ENCODE measurements around the gene DENND2D. TPM values are rescaled to one million over a fixed set of nuclear protein-coding genes. Genes with fewer than 3 reads are reported as not detected.
"Not testable (repeated sequence)": the region's sequence is repeated elsewhere in the genome, so short reads cannot be mapped to it uniquely, and the experiment has no call there.

DENND2D gene
- total RNA-seq, 2 donors from 2014 or later = 8.6 to 10.6 TPM

DNA sequence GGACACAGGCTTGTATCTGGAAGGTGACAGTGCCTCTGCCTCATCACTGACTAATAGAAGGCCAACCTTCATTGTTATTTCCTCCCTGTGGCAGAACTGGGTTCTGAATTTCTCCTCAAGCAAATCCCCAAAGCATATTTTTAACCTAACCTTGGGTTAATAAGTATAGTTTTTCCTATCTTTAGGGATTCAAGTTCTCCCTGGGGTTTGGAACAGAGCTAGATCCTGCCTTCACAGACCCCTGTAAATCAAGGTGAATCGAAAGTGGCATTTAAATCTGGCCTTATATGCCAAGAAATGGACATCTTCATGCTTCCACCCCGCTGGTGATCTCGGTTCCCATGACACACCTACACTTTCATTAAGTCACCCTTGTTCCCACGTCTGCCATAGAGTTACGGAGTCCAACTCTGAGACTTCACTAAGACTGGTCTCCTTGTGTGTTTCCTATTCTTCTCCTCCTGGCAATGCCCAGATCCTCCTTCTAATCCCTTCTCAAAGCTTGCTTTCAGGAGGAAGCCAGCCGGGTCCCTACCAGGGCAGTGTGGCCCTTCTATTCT is 22.8 kb upstream of the DENND2D start:
- no peak for DNase-seq
- intact Hi-C loops (cut with DNase I) = loop anchor here in 1 of 2 donors (5.0 to 10.0 kb wide), 2 partner anchors 112 to 179 kb away; no protein-coding TSS in a partner anchor
- ATAC-seq = no peak

DNA sequence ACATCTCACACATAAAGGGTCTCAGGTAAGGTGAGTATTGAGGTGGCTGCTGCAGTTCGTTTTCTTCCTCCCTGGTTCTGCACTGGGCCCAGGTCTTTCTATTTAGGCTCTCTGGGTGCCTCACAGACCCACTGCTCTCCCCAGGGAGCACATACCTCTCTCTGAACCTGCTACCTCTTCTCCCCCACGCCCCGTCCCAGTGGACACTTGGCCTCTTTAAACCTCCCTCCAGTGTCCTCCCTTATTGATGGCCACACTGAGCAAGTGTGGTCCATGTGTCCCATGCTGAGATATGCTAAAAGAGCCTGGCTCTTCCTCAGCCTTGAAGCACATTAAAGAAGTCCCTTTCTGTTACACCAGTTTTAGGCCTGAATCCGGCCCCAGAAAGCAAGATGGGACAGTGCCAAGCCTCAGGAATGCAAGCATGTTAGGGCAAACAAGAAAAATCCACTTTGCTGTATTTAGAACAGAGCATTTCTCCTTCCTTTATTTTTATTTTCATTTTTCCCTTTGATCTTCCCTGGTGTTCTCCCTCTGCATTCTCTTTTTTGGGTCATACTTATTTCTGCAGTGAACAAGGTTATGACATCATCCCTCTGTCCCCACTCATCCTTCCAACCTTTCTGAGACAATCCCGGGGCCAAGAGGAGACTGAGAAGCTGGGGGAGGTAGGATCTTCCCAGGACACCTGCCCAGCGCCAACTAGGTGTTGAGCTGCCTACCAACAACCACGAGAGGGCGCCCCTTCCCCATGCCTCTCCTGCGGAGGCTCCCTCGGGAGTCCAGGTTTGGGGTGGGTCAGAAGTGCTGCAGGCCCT is 22.1 kb upstream of the DENND2D start:
- ATAC-seq (peak; percentile 78 to 87), DNase-seq (peak; percentile 81)
- intact Hi-C loops (cut with DNase I) = loop anchor here (1.0 to 10.0 kb wide), 3 partner anchors 112 to 180 kb away; no protein-coding TSS in a partner anchor

DNA sequence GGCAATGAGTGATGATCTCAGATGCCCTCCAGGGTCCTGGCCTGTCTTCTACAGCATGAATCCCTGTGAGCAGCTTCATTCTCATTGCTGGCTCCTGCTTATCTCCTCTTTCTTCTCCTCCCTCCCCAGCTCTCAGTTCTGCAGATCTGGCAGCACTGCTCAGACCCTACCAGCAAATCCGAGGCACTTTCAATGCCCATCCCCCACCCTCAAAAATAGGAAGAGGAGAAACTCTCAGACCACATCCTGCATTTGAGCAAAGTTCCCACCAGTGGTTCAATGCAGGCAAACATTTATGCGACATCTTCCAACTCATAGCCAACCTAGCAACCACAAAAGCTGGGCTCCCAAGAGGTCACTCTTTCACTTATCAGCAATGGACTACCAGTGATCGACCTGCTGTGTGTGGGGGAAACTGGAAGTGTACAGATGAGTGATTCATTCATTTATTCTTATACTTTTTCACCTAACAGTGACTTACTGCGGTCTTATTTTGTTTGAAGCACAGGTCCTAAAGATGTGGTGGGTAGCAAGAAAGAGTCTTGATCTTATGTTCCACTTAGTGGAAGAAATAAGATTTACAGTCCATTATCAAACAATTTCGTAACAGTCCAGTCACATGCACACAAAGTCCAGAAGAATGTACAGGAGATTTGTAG is 21.3 kb upstream of the DENND2D start:
- peak; percentile 33 to 51 for ATAC-seq
- intact Hi-C loops (cut with DNase I) = loop anchor here (1.0 to 10.0 kb wide), 3 partner anchors 113 to 181 kb away; no protein-coding TSS in a partner anchor
- no peak for DNase-seq

DNA sequence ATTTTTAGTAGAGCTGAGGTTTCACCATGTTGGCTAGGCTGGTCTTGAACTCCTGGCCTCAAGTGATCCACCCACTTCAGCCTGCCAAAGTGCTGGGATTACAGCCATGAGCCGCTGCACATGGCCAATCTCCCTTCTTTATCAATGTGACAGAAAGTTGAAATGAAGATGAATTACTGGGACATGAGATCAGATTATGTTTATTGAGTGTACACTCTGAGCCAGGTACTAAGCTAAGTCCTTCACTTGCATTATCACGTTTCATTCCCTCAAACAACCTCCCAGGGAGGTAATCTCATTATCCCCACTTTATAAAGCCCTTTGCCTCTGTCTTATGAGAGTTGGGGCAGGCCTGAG is 20.8 kb upstream of the DENND2D start:
- intact Hi-C loops (cut with DNase I) = loop anchor here in 1 of 2 donors (5.0 to 10.0 kb wide), 2 partner anchors 114 to 181 kb away; no protein-coding TSS in a partner anchor
- DNase-seq = no peak
- ATAC-seq = no peak

DNA sequence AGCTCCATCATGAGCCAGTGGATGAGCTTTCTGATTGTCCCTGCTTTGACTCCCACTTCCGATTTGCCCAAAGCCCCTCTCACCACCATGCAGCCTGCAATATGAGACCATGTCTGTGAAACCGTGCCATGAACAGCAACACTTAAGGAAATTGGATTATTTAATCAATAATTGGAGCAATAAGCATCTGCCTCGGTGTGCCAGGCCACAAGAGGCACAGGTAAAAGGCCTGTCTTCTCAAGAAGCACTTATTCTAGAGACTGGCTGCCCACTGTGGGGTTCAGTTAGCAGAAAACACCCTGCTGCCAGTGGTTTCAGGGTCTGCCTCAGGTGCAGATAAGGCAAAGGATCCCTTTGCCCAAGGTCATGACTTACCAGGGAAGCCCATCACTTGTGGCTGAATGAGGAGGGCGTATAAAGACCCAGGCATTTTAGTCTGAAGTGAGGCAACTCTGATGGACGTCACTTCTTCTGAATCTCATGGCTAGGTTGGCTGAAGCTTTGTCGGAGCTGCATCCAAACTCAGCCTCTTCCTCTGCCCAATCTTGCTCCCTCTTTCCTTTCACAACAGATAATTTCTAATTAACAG is 19.9 kb upstream of the DENND2D start:
- no peak for DNase-seq
- intact Hi-C loops (cut with DNase I) = loop anchor here in 1 of 2 donors (5.0 to 10.0 kb wide), 2 partner anchors 114 to 182 kb away; no protein-coding TSS in a partner anchor

DNA sequence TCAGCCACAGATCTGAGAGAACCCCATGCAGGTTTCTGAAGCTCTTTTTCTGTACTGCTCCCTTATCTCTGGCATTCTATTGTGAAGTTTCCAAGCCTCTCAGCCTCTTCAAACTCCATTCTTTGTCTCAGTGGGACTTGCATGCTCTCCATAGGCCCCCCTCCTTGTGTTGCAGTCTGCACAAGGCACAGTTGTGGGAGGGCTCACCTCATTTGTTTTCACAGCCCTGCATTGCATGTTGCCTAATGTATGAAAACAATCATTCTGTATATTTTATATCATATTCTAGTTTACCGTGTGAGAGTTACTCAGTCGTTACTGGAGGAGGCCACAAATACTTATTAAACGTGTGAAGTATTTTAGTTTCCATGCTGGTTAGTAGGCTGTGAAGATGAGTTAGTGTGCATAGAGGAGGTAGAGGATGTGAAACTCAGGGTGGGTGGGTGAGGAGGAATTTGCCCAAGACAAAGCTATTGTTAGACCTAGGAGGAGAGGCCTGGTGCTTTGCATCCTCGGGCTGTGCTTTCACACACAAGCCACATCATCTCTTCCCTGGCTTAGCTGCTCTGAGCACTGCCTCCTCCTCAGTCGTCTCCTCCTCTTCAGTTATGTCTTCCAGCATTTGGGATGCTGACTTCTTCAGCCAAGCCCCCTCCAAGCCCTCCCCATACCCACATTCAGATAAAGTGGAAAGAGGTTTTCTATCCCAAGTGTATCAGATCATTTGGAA is 19.3 kb upstream of the DENND2D start:
- no peak for DNase-seq
- no peak for ATAC-seq
- intact Hi-C loops (cut with DNase I) = loop anchor here in 1 of 2 donors (5.0 to 10.0 kb wide), 2 partner anchors 115 to 183 kb away; no protein-coding TSS in a partner anchor

More for the DNA sequence above, 19.9 kb upstream of the DENND2D start:
- ATAC-seq = no peak

DNA sequence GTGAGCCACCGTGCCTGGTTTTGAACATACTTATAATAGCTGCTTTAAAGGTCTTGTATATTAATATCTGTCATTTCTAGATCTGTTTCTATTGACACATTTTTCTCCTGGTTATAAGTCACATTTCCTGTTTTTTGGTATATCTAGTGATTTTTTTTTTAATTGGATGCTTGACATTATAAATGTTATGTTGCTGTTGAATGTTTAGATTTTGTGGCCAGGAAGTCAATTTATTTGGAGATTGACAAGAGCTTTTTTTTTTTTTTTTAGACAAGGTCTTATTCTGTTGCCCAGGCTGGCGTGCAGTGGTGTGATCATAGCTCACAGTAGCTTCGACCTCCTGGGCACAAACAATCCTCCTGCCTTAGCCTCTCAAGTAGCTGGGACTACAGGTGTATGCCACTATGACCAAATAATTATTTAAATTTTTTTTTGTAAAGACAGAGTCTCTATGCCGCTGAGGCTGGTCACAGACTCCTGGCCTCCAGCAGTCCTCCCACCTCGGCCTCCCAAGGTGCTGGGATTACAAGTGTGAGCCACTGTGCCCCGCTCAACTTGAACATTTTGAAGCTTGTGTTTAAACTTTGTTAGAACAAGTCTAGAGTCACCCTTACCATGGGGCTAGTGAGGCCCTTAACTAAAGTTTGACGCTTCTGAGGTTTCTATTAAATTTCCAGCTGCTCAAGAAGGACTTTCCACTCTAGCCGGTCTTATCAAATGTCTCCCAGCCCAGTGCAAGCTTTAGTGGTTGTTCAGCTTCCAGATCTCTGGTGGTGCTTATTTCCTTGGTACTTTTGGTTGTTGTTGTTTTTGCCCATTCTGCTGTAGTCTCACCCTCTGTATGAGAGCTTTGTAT is 18.5 kb upstream of the DENND2D start:
- no peak for DNase-seq
- intact Hi-C loops (cut with DNase I) = no loop called here
- ATAC-seq = no peak

DNA sequence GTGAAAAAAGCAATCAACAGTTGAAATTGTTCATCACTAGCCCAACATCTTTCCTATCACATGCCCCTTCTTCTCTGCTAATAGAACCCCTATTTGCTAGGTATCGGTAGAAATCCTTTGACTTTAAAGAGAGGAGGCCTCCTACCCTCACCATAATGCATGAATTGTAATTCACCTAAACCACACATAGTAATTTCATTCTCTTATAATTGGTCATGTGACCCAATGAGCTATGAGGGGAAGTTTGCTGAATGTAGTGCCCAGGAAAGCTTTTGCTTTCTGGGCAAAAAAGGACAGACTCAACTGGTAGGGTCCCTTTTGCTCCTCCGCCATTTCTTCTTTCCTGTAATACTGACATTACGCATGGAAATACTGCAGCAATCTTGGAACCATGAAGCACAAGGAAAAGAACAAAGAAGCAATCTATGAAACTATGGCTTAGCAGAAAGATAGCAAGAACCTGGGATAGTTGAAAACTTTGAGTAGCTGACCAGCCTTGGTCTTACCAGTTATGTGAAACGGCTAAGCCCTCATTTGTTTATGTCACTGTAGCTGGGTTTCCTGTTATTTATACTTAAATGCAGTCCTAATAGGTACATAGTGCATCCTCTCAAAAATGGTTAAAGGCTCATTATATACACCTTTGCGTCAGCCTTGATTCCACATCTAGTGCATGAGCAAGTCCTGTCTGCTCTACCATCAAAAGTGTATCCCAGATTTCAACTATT is 16.9 kb upstream of the DENND2D start:
- intact Hi-C loops (cut with DNase I) = no loop called here
- ATAC-seq = no peak
- no peak for DNase-seq

DNA sequence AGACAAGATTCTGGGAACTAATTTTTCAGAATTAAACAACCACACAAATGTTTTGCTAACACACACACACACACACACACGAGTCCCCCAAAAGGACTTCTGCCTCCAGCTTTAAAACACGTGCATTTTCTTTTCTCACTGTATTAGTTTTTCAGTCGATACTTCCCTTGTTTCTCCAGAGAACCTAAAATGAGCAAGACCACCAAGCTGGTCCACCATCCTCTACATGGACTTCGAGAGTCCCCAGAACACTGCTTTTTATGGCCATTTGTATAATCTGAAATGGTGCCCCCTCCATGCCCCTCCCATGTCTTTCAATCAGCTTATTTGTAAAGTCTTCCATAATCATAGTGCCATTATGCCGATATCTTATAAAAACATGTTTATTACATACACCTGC is 16.3 kb upstream of the DENND2D start:
- intact Hi-C loops (cut with DNase I) = no loop called here
- DNase-seq (no peak), ATAC-seq (no peak)

DNA sequence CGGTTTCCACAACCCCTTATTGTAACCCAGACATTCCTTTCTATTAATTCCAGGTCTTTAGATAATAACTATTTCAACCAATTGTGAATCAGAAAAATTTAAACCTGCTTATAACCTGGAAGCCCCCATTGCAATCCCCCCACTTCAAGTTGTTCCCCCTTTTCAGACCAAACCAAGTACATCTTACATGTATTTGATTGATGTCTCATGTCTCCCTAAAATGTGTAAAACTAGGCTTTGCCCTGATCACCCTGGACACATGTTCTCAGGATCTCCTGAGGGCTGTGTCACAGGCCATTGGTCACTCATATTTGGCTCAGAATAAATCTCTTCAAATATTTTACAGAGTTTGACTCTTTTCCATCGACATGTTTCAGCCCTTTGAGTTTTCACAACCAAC is 14.8 kb upstream of the DENND2D start:
- DNase-seq; intact Hi-C loops (cut with DNase I): not testable (repeated sequence)

DNA sequence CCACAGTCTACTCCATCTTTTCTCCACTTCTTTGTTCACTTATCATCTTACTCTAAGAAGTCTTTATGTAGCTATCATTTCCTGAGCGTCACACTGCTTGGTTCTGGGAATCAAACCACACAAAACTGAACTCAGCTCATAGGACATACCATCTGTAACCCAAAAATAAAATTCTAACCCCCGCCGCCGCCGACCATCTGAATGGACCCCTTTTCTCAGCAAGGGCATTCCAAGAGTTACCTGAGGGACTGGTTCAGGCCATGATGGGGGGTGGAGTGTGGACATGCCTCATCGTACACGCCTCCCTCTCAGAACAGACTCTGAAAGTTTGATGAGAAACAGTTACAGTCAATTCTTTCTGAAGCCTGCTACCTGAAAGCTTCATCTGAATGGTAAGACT is 14.4 kb upstream of the DENND2D start:
- intact Hi-C loops (cut with DNase I) = no loop called here
- DNase-seq (no peak), ATAC-seq (no peak)

More for the DNA sequence above, 14.8 kb upstream of the DENND2D start:
- not testable (repeated sequence) for ATAC-seq

DNA sequence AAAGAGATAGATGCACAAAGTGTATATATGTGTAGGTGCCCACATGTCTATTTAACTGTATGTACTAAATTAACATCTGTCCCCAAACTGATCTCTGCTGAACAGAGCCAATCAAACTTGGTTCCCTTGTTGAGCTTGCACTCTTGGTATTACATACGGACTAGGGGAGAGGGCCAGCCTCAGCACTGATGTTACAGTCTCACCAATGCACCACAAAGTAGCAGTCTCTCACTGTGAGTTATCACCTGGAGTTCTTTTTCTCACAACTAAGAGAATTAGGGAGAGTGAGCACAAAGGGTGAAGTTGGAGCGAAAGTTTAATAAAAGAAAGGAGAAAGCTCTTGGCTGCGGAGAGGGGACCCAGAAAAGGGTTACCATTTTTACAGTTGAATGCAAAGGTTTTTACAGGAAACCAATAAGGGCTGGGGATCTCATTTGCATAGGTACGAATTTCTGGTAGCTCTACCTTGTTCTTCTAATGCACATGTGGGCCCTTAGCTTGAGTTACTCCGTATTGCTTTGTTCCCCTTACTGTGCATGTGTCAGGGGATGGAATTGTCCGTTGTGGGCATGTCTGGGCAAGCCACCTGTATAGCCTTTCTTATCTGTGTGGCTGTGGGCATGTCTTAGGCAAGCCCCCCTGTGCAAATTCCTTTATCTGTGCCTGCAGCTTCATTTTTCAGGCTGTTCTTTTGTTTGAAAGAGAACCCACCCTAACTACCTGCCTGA is 13.8 kb upstream of the DENND2D start:
- intact Hi-C loops (cut with DNase I) = no loop called here
- no peak for ATAC-seq
- no peak for DNase-seq

DNA sequence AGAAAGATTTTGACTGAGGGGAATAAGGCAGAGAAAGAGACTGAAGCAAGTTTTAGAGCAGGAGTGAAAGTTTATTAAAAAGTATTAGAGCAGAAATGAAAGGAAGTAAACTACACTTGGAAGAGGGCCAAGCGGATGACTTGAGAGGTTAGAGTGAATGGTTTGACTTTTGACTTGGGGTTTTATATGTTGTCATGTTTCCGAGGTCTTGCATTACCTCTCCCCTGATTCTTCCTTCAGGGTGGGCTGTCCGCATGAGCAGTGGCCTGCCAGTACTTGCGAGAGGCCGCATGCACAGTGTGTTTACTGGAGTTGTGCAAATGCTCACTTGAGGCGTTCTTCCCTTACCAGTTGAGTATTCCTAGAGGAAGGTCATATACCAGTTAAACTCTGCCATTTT is 13.0 kb upstream of the DENND2D start:
- no peak for ATAC-seq
- intact Hi-C loops (cut with DNase I) = no loop called here
- DNase-seq = no peak

DNA sequence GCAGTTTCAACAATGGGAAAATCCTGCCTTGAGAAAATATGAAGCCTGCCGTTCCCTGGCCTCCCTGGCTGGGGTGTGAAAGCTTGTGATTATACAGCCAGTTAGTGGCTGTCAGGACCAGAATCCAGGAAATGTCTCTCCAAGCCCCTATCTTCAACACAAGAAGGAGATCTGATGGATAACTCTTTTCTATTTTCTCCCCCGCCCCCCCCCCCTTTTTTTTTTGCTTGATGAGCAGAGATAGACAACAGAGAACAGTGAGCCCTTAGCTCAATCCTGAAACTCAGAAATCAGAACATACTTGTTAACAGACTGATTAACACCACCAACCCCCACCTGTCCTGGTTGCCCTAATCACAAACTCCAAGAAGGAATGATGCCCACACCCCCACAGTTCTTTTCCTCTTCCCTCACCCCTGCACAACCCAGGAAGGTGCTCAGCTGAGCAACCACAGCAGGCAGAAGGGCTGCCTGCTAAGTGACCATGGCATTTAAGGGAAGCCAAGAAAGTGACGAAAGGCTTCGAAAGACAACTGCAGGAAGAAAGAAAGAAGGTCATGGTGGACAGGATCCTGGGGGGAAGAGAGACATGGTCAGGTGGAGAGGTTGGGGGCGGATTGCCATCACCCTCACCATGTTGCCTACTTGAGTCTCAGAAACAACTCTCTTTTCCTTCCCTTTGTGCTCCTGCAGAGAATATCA is 12.3 kb upstream of the DENND2D start:
- DNase-seq = no peak
- intact Hi-C loops (cut with DNase I) = no loop called here

DNA sequence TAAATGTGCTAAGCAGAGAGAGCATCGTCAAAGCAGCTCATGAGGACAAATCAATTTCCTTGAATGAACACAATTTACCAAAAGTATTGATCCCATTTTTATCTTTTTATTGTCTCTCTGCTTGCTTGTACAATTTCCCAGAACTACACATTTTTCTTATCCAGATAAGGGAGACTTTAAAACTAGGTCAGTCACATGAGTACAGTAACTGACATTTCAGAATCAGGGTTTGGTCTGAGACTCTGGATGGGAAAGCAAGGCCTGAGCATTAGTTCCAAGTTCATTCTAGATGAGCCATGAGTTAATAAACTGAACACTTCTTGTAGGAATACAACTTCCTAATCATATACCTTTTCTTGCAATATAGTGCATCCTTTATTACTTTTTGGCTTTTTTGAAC is 11.5 kb upstream of the DENND2D start:
- intact Hi-C loops (cut with DNase I) = no loop called here
- no peak for ATAC-seq
- DNase-seq = no peak

More for the DNA sequence above, 12.3 kb upstream of the DENND2D start:
- no peak for ATAC-seq

DNA sequence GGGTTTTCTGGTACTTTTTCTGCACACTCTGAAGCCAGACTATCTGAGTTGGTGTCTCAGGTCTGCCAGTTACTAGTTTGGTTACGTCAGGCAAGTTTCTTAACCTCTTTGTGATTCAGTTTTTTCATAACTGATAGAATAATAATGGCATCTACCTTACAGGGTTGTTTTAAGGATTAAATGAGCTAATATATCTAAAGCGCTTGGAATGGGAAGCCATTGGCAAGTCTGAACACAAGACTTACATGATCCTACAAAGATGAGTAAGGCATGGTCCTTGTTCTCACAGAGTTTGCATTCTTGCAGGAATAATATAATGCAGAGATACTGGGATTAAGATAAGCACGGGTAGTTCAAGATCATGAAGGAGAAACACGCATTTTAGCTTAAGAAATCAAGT is 9.2 kb upstream of the DENND2D start:
- intact Hi-C loops (cut with DNase I) = no loop called here
- DNase-seq = no peak

More for the DNA sequence above, 9.2 kb upstream of the DENND2D start:
- no peak for ATAC-seq

Measured in left cardiac atrium (tissue), 4 donors.